Chondrocyte (in vitro differentiated cells): ENCODE results near the gene SYTL1. TPM values are rescaled to one million over a fixed set of nuclear protein-coding genes. Genes with fewer than 3 reads are reported as not detected.

ENCODE experiments used
- DNase-seq: peaks from one replicate; pipeline ENCODE4 v3.0.0; 2021; ENCODE audit warnings: mixed read lengths, low spot score
- H3K27ac Mint-ChIP-seq: one replicate; pipeline ENCODE4 v1.8.0; 2021; ENCODE audit warnings: mild to moderate bottlenecking, moderate library complexity, mixed read lengths; ENCODE audit not compliant: unreplicated experiment
- H3K27me3 Mint-ChIP-seq: 2 replicates; pipeline ENCODE4 v1.8.0; 2021; ENCODE audit warnings: low read depth, mixed read lengths
- H3K36me3 Mint-ChIP-seq: 2 replicates; pipeline ENCODE4 v1.8.0; 2021; ENCODE audit warnings: low read depth, mixed read lengths
- H3K4me1 Mint-ChIP-seq: 2 replicates; pipeline ENCODE4 v1.8.0; 2021; ENCODE audit warnings: low read depth, mild to moderate bottlenecking, mixed read lengths
- H3K4me3 Mint-ChIP-seq: one replicate; pipeline ENCODE4 v1.8.0; 2021; ENCODE audit warnings: mild to moderate bottlenecking, moderate library complexity, mixed read lengths; ENCODE audit not compliant: unreplicated experiment
- H3K9me3 Mint-ChIP-seq: 2 replicates; pipeline ENCODE4 v1.8.0; 2021; ENCODE audit warnings: low read depth, mixed read lengths
- total RNA-seq: library from RNA; stranded (reverse); gene quantifications from 3 replicates; pipeline ENCODE4 v1.2.1, GENCODE V29; 2021
- TF ChIP-seq, protein P1 (sequence below): fragments of 200-600 bp; sonication (generic); IDR thresholded peaks from 2 replicates; pipeline ENCODE4 v1.5.0; 2021; ENCODE audit warnings: antibody characterized with exemption, mild to moderate bottlenecking, moderate library complexity

SYTL1 gene
- total RNA-seq, 1 donor from 2014 or later, result 1.2 TPM

DNA sequence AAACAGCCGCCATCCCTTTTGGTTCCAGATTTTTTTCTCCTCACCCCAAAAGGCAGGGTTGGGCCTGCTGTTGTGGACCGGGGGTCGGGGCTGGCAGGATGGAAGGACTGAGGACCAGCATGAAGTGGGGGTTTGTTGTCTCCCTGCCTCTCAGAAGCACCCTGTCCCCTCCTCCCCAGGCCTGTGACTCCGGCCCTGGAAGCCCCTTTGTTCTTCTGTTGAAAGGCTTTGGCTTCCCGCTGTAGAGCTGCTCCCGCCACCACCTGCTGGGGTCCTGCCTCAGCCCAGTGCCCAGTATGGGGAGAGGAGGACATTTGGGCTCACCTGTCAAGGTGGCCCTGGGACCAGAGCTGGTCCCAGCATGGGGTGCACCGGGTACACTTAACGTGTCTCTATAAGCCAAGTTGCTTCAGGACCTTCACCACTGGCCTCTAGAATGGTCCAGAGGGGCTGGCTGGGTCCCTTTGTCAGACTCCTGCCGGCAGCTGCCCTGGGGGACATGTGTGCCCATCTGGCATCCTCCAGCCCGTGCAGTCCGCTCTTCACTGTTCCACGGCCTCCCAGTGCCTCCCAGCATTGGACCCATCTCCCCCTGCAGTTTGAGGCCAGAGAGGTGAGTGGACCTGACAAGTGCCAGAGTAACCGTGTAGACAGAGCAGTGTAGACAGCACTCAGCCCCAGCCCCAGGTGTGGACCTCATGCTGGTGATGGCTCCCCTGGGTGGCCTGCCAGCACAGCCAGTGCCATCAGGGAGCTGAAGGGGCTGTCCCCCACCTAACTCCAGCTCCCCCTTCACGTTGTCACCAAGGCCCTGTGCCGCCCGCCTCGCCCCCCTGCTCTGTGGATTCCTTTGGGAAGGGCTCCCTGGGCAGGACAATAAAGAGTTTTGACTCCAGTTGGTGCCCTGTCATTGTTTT lies 6.1 kb upstream of the SYTL1 start:
- Mint-ChIP-seq H3K9me3 (no peaks in the 10 kb centered on the region), H3K4me3 (no peak overlapping the region), H3K27ac (no peak overlapping the region), H3K4me1 (peaks cover 10% of the 10 kb centered on the region), H3K36me3 (peaks cover 8% of the 10 kb centered on the region), H3K27me3 (no peaks in the 10 kb centered on the region)
- no peak for DNase-seq
- TF ChIP-seq, protein P1, sequence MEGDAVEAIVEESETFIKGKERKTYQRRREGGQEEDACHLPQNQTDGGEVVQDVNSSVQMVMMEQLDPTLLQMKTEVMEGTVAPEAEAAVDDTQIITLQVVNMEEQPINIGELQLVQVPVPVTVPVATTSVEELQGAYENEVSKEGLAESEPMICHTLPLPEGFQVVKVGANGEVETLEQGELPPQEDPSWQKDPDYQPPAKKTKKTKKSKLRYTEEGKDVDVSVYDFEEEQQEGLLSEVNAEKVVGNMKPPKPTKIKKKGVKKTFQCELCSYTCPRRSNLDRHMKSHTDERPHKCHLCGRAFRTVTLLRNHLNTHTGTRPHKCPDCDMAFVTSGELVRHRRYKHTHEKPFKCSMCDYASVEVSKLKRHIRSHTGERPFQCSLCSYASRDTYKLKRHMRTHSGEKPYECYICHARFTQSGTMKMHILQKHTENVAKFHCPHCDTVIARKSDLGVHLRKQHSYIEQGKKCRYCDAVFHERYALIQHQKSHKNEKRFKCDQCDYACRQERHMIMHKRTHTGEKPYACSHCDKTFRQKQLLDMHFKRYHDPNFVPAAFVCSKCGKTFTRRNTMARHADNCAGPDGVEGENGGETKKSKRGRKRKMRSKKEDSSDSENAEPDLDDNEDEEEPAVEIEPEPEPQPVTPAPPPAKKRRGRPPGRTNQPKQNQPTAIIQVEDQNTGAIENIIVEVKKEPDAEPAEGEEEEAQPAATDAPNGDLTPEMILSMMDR, result no peak

DNA sequence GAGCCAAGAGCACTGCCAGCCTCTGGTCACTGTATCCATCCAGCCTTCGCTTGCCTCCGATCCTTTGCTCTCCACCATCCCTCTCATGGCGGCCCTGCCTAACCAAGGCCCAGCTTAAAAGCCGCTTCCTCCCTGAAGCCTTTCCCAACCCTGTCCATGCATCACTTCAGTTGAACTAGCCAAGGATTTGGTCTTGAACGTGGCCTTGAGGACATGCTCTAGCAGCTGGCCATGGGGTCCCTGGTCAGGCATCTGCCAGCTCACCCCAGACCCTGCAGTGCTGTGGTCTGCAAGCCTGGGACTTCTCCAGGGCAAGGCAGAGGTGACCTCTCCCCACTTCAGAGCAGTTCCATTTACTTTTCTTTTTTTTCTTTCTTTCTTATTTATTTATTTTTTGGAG lies 5.1 kb upstream of the SYTL1 start:
- H3K27me3 Mint-ChIP-seq, result no peaks in the 10 kb centered on the region
- TF ChIP-seq, protein P1, result no peak
- peaks cover 8% of the 10 kb centered on the region for H3K36me3 Mint-ChIP-seq
- no peaks in the 10 kb centered on the region for H3K9me3 Mint-ChIP-seq
- H3K4me3 Mint-ChIP-seq, result no peak overlapping the region
- DNase-seq, result no peak
- H3K4me1 Mint-ChIP-seq, result peaks cover 18% of the 10 kb centered on the region
- no peak overlapping the region for H3K27ac Mint-ChIP-seq

DNA sequence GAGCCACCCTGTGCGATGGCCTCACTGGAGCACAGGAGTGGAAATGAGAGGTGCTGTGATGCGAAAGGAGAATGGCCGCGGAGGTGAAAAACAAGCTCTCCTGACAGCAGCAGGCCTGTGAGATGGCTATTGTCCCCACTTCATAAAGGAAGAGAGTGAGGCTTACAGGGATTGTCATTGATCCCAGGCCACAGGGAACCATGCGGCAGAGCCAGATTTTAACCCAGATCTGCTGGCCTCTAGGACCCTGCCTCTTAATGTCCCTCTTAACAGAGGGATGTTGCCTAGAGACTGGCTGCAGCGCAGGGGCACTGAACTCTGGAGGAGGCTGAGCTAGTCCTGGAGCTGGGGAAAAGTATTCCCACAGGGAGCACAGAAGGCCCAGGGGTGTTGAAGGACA lies 3.1 kb upstream of the SYTL1 start:
- Mint-ChIP-seq H3K27me3 (no peaks in the 10 kb centered on the region), H3K36me3 (peaks cover 7% of the 10 kb centered on the region), H3K4me3 (no peak overlapping the region), H3K4me1 (peaks cover 24% of the 10 kb centered on the region), H3K9me3 (no peaks in the 10 kb centered on the region), H3K27ac (no peak overlapping the region)
- DNase-seq, result no peak
- TF ChIP-seq, protein P1, result no peak

DNA sequence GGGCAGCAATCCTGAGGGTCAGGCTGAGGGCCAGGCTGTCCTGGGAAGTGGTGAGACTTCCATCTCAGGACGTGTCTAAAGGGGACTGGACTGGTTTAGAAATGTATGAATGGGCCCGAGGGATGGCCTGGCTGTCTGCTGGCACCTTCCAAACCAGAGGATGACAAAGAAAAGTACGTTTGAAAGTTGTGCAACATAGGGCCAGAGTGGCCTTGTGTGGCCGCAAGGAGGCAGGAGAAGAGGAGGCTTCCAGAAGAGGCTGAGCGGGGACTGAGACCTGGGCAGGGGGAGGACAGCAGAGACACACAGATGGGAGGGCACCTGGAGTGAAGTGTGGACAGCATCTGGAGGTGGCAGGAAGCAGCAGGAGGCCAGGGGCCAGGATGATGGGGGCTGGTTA lies 2.6 kb upstream of the SYTL1 start:
- H3K27ac Mint-ChIP-seq, result no peak overlapping the region
- H3K9me3 Mint-ChIP-seq, result no peaks in the 10 kb centered on the region
- H3K4me3 Mint-ChIP-seq, result no peak overlapping the region
- peaks cover 5% of the 10 kb centered on the region for H3K36me3 Mint-ChIP-seq
- TF ChIP-seq, protein P1, result no peak
- peaks cover 24% of the 10 kb centered on the region for H3K4me1 Mint-ChIP-seq
- H3K27me3 Mint-ChIP-seq, result no peaks in the 10 kb centered on the region
- DNase-seq, result no peak

DNA sequence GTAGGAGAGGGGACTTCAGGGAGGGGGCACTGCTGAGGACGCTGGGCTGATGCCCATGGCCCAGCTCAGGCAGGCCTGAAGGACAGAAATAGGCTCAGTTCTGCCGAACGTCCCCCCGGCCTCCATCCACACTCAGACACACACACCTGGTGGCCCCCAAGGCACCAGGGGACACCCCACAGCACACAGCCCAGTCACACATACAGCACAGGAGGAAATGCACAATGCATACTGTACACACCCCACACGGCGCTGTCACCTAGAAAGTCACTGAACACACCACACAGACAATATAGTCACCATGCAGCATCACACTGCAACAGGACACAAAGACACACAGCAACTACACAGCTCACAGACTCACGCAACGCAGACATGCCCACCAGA lies 562 bp downstream of the SYTL1 start:
- H3K36me3 Mint-ChIP-seq, result no peaks in the 10 kb centered on the region
- H3K4me3 Mint-ChIP-seq, result no peak overlapping the region
- TF ChIP-seq, protein P1, result no peak
- H3K27ac Mint-ChIP-seq, result no peak overlapping the region
- no peaks in the 10 kb centered on the region for H3K9me3 Mint-ChIP-seq
- H3K4me1 Mint-ChIP-seq, result peaks cover 29% of the 10 kb centered on the region
- DNase-seq, result no peak
- no peaks in the 10 kb centered on the region for H3K27me3 Mint-ChIP-seq
